Ecto neural progenitor cell (in vitro differentiated cells): ENCODE measurements around the gene CNIH2.

ENCODE experiments used
- DNase-seq: peaks from one replicate; pipeline ENCODE4 v3.0.0-alpha.2; 2018; ENCODE audit warnings: low spot score

The CNIH2 gene

GRCh38 chr11:66278363-66279091, 552 bp downstream of the CNIH2 start:
- DNase-seq = no peak

GRCh38 chr11:66279092-66279734, 1.2 kb downstream of the CNIH2 start:
- no peak for DNase-seq

DNA sequence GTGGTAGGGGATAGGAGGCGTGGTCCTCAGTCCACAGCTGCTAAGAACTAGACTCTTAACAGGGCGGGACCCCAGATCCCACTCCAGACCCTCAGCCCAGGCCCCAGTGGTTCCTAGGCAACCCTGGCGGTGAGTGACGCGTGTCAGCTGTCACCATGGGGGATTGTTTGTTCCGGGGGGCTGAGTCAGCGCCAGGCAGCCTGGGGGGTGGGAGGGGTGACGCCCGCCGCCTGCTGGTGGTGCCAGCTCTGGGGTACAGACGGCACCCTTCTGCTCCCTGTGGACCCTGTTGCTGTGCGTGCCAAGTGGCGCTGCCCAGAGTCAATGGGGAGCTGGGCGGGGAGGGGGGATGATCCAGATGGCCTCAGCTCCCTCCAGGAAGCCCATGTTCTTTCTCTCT, 2.5 kb downstream of the CNIH2 start:
- DNase-seq = no peak

- no peak for DNase-seq
Measured at GRCh38 chr11:66281001-66281400, 3.0 kb downstream of the CNIH2 start.

DNA sequence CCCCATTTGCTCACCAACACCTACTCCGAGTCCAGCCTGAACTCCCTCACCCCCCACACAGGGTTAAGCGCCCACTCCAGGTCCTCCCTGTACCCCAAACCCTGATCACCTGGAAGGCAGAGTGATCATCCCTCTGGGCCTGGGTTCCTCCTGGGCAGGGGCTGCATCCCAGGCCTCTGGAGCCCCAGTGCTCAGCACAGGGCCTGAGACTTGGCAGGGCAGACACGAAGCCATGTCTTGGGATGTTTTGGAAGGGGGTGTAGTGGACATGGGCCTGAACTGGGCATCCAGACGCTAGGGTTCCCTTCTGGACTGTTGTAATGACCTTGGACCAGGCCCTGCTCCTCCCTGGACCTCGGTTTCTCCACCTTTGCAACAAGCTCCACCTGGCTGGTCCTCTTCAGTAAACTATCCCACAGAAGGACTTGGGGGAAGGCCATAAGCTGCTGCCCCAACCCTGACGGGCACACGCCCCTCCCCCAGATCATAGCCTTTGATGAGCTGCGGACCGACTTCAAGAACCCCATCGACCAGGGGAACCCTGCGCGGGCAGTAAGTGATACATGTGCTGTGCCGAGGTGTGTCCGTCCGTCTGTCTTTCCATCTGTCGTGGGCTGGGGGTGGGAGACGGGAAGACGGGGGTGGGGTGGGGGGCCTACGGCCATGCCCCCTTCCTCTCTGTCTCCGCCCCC, 3.9 kb downstream of the CNIH2 start:
- DNase-seq = no peak

GRCh38 chr11:66282468-66283455, 4.8 kb downstream of the CNIH2 start:
- DNase-seq = peak; percentile 99

DNA sequence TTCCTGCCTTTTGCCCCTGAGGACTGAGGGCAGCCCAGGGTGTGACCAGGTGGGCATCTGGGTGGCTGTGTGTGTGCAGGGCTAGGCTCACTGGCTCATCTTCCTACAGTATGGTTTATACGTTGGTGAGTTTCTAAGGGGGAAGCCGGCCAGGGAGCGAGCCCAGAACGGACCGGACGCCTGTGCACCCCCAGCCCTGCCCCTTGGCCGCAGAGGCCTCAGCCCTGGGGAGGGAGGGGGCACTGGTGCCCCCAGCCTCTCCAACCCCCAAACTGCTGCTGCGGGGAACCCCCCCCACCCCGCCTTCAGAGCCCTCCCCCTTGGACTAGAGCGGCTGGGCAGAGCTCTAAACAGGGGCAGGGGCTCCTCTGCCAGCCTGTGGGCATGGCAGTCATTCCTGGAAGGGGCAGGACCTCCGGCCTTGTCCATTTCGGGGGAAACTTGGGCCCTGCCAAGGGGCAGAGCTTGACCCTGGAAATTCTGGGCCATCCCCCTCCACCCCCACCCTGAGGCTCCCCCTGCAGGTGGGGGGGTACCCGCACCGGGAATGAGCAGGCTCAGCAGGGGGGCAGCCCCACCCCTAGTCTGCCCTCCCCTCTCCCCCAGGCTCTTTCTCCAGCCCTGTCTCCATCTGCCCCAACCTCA, 5.6 kb downstream of the CNIH2 start:
- DNase-seq = no peak

DNA sequence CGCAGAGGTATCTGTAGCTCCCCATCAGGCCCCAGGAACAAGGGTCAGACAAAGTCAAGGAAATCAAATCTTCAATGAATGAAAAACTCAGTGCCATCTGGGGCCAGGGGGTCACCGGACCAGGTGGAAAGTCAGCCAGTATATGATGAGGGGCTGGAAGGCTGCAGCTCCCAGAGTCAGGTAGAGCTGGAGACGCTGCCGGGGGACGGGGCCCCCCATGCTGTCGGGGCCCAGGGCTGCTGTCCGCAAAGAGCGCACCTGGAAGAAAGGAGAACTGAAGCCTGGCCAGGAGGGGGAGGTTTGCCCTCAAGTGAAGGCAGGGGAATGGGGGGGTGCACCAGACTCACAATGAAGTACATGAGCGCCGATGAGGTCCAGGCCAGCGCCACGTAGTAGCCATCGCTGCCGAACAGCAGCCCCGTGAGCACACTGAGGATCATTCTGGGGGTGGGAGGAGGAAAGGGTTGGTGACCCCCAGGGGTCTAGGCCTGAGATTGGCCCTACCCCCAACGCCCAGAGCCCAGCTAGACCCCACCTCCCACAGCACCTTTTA, 6.6 kb downstream of the CNIH2 start:
- no peak for DNase-seq

DNA sequence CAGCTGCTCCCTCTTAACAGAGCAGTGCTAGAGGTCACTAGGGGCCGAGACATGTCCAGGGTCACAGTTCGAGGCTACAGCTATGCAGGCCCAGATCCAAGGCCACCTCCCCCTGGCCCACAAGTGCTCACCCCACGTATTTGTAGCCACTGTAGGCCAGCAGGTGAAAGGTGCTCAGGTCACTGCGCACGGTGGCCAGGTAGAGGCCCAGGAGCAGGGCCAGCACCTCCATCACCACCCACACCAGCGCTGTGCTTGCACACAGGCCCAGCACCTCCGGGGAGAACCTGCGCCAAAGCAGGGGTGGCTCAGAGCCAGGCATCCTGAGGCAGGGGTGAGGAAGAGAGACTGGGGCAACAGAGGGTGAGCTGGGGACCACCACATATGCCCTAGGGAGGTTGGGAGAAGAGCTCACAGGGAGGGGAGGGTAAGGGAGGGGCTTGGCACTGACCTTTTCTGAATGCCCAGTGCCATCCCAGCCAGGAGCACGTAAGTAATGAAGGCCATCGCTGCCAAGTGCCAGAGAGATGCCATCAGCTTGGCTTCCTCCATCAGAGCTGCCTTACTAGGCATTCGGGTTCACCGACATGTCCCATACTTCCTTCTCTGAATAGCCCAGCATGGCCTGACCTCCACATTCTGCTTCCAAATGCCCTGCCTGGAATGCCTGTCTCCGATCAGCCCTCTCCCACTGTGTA, 7.4 kb downstream of the CNIH2 start:
- DNase-seq = no peak

- DNase-seq = no peak
Measured at GRCh38 chr11:66286699-66287098, 8.7 kb downstream of the CNIH2 start.

DNA sequence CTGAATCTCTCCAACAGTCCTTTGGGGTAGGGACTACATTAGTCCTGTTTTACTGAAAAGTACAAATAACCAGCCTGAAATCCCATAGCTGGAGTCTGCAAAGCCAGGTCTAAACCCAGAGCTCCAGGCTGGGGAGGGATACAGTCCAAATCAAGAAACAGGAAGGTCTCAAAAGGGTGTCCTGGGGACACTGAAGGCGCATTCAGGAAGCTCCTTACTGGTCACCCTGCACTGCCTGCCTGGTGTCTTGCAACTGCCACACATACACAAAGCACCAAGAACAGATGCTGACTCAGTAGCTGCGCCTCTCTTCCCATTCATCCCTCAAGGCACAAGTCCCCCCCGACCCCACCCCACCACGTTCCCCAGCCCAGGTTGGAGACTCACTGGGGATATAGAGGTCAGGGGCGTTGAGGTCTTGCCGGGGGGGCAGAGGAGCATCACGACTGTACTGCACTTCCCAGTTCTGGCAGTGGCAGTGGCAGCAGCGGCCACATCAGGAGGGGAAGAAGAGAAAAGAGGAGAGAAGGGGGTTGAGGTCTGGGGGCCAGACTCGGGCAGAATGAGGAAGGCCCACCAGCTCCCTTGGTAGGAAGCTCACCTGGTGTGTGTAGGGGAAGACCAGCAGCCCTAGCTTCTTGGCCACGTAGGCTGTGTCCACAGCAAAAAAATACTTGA, 9.4 kb downstream of the CNIH2 start:
- no peak for DNase-seq

GRCh38 chr11:66287889-66288670, 10.1 kb downstream of the CNIH2 start:
- no peak for DNase-seq

GRCh38 chr11:66288671-66289547, 10.9 kb downstream of the CNIH2 start, which contains the start of gene YIF1A:
Gene YIF1A (minus strand): TSS chr11:66289143. CDS start chr11:66288985, 158 bp downstream.
- DNase-seq = peak; percentile 98

GRCh38 chr11:66289548-66290329, 11.8 kb downstream of the CNIH2 start:
- DNase-seq = peak; percentile 92

GRCh38 chr11:66290330-66290621, 12.3 kb downstream of the CNIH2 start:
- DNase-seq = no peak

GRCh38 chr11:66291303-66291705, 13.3 kb downstream of the CNIH2 start:
- DNase-seq = no peak
